ENCODE data around the gene TREX2.

The TREX2 gene

DNA sequence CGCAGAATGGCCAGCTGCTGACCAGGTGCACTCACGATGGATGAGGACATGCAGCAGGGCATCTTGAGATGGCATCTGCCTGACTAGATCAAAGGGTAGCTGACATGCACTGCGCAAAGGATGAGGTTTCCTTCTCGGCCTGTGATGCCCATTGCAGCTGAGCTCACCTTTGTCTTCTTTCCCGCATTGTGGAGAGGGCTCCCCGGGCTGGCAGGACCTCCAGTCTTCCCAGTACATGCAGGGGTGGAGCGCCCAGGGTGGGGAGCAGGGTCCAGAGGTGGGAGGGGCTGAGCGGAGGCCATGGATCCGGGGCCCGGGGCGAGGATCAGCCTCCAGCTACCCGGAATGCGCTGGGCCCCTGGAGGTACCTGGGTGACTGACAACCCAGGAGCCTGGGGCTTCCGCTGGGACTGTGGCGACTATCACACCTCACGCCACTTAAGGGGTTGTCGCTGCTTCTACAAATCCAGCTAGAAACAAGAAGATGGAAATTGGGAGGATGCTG, 12.0 kb downstream of the TREX2 start:
- DNase-seq: no peak

DNA sequence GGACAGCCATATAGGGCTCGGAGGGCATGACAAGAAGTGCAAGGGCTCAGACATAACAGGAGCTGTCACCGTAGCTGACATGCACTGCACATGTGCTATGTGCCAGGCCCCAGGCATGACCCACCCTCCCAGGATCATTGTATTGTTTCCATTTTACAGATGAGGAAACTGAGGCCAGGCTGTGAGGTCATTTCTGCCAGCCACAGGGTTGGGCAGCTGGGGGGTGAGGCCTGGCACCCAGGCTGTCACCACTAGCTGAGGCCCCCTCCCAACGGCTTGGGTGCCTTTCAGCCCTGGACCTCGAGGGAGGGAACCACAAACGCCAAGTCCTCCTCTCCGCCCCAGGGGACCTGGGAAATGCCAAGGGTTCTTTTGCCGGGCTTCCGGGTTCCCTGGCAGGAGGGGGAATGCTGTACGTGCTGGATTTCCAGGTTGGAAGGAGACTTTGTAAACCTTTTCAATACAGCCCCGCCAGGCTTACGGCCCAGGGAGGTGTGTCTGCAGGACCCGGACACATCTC, 12.6 kb downstream of the TREX2 start:
- no peak for DNase-seq

DNA sequence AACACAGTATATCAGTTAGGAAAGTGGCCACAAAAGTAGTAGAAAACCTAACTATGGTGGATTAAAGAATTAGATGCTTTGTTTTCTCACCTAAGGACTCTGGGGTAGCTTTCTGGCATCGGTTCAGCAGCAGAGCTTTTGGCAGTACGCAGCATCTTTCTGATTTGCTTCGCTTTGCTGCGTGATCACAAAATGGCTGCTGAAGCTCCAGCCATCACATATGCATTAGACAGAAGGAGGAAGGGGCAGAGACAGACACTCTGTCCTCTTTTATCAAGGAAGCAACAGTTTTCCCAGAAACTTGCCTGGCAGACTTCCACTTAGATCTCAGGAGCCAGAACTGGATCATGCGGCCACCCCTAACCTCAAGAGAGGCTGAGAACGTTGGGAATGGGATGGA, 15.1 kb downstream of the TREX2 start:
- no peak for DNase-seq

DNA sequence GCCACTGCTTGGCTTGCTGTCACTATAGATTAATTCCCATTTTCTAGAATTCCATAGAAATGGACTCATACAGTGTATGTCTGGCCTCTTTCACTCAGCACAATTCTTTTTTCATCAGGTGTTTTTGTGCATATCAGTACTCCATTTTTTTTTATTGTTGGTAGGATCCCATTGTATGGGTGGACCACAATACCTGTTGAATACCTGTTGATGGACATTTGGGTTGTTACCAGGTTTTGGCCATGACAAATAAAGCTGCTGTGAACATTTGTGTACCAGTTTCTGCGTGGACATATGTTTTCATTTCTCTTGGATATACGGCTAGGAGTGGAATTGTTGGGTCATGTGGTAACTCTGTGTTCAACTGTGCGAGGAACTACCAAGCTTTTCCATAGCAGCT, 19.7 kb downstream of the TREX2 start:
- no peak for DNase-seq

DNA sequence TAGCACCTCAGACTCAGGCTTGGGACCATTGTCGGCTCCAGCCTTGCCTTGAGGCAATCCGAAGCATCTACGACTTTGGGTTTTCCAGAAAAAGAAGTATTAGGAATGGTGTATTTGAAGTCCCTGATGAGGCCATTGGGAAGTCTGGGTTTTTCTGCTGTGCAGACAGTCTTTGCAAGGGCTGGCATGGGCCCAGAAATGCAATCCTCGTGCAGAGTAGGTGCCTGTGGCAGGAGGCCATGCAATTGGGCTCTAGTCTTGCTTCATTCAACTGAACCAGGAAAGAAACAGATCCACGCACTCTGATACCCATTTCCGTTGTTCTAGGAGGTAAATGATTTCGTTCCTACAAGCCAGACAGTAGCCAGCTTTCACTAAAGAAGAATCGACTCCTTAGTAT, 22.2 kb downstream of the TREX2 start:
- no peak for DNase-seq

DNA sequence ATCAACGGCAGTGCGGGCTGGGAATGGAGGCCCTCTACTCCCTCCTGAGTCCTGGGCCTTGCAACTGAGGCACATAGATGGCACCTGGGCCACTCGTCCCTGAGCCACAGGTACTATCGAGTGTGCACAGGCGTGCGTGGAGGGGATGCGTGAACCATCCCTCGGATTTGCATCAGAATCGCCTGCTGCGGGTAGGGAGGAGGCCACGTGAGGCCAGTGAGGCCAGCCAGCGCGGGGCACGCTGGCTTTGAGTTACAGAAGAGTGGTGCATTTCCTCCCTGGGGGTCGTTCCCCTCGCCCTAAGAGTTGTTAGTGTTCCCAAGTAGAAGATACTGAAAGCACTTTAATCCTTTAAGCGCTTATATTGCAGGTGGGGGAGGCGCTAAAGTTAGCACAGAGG, 24.0 kb downstream of the TREX2 start:
- no peak for DNase-seq

DNA sequence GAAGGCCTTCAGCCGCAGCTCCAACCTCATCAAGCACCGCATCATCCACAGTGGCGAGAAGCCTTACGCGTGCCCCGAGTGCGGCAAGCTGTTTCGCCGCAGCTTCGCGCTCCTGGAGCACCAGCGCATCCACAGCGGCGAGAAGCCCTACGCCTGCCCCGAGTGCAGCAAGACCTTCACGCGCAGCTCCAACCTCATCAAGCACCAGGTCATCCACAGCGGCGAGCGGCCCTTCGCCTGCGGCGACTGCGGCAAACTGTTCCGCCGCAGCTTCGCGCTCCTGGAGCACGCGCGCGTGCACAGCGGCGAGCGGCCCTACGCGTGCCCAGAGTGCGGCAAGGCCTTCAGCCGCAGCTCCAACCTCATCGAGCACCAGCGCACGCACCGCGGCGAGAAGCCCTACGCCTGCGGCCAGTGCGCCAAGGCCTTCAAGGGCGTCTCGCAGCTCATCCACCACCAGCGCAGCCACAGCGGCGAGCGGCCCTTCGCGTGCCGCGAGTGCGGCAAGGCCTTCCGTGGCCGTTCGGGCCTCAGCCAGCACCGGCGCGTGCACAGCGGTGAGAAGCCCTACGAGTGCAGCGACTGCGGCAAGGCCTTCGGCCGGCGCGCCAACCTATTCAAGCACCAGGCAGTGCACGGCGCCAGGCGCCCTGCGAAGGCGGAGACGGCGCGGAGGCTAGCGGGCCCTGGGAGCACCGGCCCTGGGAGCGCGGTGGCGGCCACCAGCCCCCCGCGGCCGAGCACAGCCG, 24.8 kb downstream of the TREX2 start:
- no peak for DNase-seq

DNA sequence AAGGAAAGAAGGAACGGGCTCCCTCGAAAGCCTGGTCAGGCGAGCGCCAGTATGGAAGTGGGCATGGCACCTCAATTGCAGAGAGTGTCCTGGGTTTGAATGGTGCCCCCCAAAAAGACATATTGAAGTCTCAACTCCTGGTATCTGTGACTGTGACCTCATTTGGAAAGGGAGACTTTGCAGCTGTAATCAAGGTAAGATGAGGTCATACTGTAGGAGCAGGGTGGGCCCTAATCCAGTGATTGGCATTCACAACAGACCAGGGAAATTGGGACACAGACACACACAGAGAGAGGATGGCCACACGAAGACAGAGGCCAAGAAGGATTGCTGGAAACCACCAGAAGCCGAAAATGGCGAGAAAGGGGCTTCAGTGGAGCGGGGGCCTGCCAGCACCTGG, 28.2 kb downstream of the TREX2 start:
- DNase-seq: no peak

DNA sequence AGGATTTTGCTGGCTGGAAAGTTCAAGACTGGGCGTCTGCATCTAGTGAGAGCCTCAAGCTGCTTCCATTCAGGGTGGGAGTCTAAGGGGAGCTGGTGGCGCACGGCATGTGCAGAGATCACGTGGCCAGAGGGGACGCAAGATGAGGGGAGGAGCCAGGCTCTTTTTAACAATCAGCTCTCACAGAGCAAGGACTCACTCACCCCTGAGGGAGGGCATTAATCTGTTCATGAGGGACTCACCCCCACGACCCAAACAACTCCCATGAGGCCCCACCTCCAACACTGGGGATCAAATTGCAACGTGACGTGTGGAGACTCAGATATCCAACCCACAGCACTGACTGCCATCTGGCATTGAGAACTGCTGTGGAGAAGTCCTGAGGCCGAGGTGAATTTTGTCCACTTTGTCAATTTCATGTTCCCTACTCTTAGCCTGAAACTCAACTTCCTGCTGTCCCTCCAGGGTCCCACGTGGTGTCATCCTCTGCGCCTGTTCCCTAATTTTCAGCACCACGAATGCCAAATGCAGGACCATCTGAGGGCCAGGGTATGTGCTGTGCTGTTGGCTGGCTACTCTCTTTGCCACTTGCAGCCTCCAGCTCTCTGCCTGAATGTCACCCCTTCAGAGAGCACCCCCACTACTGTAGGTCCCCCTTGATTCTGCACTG, 28.9 kb downstream of the TREX2 start:
- DNase-seq: no peak

DNA sequence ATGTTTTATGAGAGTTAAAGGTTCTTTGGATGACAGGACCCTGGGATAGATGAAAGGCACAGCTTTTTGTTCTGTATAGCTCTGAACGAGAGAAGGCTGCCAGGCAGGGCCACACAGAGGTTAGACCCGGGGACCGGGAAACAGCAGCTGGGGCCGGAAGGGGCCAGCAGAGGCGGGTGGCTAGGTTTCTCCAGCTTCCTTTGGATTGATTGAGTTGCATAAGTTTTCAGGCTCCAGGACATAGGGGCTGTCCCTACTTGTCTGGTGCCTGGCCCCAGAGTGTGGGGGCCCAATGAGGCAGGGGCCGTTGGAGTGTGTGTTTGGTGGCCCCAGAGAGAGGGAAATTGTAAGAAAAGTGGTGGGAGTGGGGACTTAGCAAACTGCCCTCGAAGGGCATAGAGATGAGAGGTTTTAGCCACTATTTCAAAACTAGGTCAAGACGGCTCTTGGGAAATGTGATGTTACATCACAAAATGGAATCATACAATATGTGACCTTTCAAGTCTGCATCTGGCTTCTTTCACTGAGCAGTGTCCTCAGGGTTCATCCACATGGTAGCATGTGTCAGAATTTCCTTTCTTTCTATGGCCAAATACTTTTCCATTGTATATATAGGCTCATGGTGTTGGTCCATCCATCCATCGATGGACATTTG, 30.9 kb downstream of the TREX2 start:
- no peak for DNase-seq

DNA sequence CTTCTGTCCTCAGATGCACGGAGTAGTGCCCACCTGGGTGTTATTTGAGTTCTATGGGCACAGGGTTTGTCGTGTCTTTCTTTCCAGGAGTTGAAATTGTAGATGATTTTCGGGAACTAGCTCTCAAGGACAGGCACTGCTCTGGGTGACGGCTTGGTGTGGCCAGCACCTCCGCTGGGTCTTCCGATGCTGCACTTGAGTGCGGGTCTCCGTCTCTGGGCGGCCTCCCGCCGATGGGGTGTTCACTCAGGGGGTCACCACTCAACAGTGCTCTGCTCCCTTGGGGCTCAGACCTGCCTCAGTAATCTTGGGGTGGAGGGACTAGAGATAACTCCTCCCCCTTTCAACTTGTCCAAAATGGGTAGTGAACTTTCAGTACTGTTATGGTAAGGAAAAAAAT, 32.1 kb downstream of the TREX2 start:
- DNase-seq: no peak

DNA sequence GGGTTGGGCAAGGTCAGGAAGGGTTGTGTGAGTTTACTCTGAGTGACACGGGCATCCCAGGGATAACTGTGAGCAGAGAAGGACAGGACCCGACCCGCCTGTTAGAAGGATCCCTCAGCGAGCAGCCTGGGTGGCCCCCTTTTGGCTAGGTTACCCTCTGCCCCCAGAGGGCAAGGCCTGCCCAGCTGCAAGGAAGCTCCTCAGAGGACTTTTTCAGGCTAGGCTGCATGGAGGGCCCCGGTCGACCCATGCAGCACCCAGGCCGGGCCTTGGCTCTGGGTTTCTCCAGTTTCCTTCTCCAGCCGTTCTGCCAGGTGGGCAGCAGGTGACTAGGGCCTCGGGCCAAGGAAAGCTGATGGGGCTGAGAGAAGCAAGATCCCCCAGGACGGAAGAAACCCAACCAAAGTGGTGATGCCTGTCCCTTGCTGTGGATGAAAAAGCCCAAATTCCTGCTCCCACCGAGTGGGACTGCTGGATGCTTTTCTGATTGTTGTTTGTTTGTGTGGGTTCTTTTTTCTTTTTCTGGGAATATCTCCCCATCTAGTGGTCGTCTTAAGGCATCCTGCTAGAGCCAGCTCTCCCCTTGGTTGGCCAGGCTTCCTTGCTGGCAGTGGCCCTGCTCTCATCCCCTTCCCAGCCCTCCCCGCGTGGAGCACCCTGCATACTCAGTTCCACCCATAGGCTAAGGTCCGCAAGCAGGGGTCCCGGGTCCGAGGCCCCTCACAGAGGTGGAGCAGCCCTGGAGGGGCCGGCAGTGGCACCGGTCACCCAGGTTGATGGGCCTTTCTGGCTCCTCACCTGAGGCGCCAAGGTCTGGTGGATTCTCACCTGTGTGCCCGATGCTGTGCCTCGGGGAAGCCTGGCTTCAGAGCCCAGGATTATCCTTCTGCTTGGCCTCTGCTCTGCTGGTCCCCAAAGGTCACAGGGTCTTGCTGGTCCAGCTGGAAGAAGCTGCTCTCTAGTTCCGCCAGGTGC, 32.8 kb downstream of the TREX2 start:
- no peak for DNase-seq

DNA sequence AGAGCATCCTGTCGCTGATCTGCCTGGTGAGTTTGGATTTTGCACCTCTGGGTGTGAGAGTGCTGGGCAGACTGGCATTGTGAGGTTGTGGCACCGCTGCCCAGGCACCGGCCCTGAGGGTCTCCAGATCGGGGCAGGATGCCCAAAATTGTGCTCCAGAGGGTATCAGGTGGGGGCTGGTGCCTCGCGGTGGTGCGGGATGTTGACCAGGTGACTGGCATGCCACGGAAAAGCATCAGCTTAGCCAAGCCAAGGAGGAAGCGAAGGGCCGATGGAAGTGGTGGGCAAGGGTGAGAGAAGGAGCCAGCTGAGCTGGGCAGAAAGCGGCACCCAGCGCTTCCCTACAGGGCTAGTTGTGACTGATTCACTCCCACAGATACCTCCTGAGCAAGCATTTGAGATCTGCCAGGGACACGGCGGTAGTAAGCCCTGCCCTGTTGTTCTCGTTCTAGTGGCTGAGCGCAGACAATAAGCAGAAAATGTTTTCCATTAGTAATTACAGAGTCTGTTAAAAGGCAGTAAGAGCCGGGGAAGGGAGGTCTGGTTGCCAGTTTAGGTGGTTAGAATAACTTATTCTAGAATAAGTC, 33.8 kb downstream of the TREX2 start:
- DNase-seq: no peak

DNA sequence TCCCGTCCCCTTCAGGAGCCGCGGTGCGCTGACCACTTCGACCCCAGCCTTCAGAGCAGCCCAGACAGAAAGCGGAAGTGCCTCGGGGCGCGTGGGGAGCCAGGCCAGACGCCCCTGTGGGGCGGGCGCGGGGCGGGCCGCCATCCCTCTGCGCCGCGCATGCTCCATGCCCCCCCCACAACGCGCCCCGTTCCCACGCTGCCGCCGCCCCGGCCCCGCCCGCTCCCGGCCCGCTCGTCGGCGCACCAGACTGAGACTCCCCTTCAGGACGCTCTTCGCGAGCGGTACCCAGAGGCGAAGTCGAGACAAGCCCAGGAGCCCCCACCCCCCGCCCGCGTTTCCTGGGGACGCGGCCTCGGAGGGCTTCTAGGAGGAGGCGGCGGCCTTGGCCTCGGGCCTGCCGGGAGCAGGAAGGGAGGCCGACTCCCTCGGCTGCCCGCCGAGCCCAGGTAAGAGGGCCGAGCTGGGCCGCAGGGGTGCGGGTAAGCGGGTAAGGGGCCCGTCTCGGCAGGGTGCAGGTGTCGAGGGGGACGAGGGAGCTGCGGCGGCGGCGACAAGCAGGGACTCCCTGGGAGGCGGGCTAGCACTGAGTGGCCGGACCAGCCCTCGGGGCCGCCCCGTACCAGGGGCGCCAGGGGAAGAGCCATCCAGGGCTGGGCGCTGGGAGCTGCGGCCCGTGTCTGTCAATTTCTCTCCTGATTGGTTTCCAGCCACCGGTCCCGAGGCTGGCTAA, 34.4 kb downstream of the TREX2 start, which contains the start of gene ZFP92:
Gene ZFP92 (plus strand): TSS at position 218 of the 733 bp plus-strand sequence. CDS start 6,851 bp downstream, outside the sequence.
- DNase-seq: peak; percentile 16

DNA sequence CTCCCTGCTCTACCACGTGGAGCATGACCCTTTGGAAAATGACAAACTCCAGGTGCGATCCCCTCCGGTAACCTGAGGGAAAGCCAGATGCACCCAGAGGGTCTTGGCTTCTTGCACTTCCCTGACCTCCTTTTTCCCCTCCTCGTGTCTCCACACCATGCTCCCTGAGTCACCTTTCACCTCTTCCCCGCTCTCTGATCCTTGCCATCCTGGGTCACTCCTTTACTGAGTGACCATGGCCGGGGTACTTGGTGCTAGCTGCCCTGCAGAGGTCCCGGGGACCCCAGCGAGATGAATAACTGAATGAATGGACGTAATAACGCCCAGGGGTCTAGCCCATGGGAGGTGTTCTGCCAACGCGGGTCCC, 35.0 kb downstream of the TREX2 start:
- DNase-seq: no peak

DNA sequence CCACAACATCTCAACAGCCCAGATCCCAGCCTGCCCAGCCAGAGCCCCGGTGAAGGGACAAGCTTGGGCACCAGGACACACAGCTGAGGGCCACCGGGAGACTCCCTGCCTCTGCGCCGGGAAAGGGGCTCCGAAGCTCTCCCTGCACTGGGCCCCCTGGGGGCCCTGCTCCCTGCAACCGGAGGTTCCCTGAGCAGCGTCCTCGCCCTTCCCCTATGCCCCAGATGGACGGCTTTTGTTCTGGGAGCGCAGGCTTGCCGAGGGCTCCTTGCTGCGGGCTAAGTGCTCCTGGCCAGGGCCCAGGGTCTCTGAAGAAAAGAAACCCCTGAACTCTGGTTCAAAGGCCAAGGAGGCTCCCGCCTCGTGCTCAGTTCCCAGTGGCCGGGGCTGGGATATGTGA, 35.5 kb downstream of the TREX2 start:
- no peak for DNase-seq

DNA sequence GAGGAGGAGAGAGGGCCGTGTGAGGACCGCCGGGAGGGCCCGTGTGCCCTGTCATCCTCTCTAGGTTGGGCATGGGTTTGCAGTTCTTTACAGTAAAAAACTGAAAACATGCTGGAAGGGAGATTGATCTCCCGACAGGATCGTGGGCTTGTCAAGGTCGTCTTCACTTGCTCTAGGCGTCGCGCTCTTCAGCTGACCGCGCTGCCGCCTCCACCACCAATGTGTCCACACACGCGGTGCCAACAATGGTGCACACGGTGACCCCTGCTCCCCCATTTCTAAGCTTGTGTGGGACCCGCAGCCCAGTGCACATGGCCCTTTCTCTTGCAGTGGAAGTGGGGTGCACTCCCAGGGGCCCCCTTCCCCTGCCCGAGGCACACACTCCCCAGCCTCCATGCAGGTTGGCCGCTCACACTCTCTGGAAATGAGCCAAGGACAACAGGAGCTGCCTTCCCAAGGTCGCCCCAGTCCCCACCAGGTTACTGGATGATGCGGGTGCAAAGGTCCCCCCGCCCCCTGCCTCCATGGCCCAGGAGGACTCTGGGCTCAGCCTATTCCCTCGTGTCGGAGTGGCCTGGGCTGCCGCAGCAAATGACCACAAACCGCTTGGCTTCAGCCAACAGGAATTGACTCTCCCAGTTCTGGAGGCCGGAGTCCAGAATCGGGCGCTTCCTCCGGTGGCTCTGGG, 36.3 kb downstream of the TREX2 start:
- DNase-seq: no peak

DNA sequence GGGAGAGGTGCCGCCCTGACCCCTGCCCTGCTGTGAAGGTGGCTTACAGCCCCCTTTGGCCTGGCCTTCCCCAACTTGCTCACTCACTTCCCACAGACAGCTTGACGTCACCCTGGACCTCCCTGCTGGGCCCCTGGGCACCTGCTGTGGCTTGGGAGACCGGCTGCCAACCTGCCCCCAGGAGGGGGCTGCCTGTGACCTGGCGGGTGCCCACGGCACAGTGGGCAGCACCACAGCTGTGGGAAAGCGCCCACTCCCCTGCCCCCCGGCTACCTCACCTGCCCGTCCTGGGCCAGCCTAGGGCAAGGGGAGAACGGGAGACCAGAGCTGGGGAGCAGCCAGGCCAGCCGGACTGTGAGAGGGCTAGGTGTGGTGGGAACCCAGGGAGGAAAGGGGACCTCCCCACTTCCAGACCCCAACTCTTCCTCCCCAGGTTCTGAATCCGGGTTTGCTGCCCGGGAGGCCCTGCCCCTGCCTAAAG, 36.9 kb downstream of the TREX2 start:
- DNase-seq: no peak

DNA sequence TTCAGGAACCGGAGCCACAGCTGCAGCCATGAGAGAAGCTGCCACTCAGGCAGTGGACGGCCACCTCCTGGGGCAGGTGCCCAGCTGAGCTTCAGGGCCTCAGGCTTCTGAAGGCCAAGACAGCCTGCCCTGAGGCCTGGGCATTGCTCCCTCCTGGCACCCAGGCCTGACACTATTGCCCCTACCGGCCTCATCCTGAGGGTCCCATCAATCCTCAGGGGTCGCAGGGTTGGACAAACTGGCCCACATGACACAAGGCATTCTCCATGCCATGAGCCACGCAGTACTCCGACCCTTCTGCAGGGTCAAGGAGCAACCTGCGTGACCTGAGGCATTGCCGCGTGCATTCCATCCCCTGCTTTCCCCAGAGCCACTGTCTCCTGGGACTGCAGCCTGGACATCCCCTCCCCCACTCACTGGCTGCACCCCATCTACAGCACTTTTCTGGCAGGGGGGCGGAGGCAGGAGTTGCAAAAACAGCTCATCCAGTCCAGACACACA, 37.6 kb downstream of the TREX2 start:
- no peak for DNase-seq

DNA sequence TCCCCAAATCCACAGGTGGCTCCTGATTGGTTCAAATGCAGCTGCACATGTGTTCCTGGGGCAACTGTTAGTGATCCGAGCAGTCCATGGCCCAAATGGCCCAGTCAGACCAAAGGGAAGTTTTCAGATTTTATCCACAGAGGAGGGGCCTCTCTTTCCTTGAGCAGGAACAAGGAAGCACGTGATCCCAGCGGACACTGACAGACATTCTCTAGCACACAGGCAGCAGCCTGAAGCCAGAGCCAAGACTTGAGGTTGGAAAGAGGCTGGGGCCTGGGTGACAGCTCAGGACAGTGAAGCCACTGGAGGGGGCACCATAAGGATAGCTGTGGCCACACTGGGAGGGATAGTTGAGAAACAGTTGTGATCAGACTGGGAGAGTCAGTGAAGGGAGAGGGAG, 38.1 kb downstream of the TREX2 start:
- no peak for DNase-seq
